Frontal cortex (tissue), 4 donors: ENCODE data around the gene STPG4. TPM values are rescaled to one million over a fixed set of nuclear protein-coding genes. Genes with fewer than 3 reads are reported as not detected.

ENCODE experiments used
- DNase-seq, 2 donors: peaks; one replicate each; pipeline ENCODE4 v3.0.0; 2012; ENCODE audit warnings: low spot score in 2 of 2
- FAIRE-seq: peaks from 2 replicates; lab custom pipeline; 2012; peaks lifted over from hg19 to GRCh38; lab: Jason Lieb, UNC
- total RNA-seq: library from RNA; depleted of rRNA; stranded (reverse); fragments of >200 nt; gene quantifications from one replicate; pipeline ENCODE4 v1.2.3, GENCODE V29; 2014
- donor health status: control.
- donor health status: control.
- donor health status: control.

Gene STPG4
- total RNA-seq, 1 donor from 2014 or later: 0.41 TPM

GRCh38 chr2:47062681-47063537 is 92.2 kb downstream of the STPG4 start:
- FAIRE-seq (no peak), DNase-seq (no peak)

- FAIRE-seq (no peak), DNase-seq (no peak)
Observed at GRCh38 chr2:47061944-47062678, 93.0 kb downstream of the STPG4 start.

- DNase-seq: no peak
- FAIRE-seq: no peak
Observed at GRCh38 chr2:47060652-47061170, 94.4 kb downstream of the STPG4 start.

GRCh38 chr2:47058003-47058931 is 96.8 kb downstream of the STPG4 start:
- no peak for DNase-seq

GRCh38 chr2:47057687-47058002 is 97.5 kb downstream of the STPG4 start:
- FAIRE-seq: no peak
- no peak for DNase-seq

More at GRCh38 chr2:47058003-47058931, 96.8 kb downstream of the STPG4 start:
- no peak for FAIRE-seq

GRCh38 chr2:47056868-47057686 is 98.0 kb downstream of the STPG4 start:
- FAIRE-seq: no peak

GRCh38 chr2:47056374-47056773 is 98.7 kb downstream of the STPG4 start:
- FAIRE-seq (no peak), DNase-seq (no peak)

More at GRCh38 chr2:47056868-47057686, 98.0 kb downstream of the STPG4 start:
- no peak for DNase-seq

GRCh38 chr2:47054868-47055267 is 100.2 kb downstream of the STPG4 start:
- FAIRE-seq: no peak
- DNase-seq: no peak

GRCh38 chr2:47054036-47054555 is 101.0 kb downstream of the STPG4 start:
- FAIRE-seq (no peak), DNase-seq (no peak)

GRCh38 chr2:47052847-47053246 is 102.3 kb downstream of the STPG4 start:
- no peak for FAIRE-seq

GRCh38 chr2:47051562-47051961 is 103.5 kb downstream of the STPG4 start:
- DNase-seq (no peak), FAIRE-seq (no peak)

More at GRCh38 chr2:47052847-47053246, 102.3 kb downstream of the STPG4 start:
- no peak for DNase-seq

- no peak for FAIRE-seq
- no peak for DNase-seq
Observed at GRCh38 chr2:47050762-47051161, 104.3 kb downstream of the STPG4 start.

- FAIRE-seq (no peak), DNase-seq (no peak)
Observed at GRCh38 chr2:47050021-47050760, 104.9 kb downstream of the STPG4 start.

GRCh38 chr2:47049502-47049901 is 105.6 kb downstream of the STPG4 start:
- DNase-seq (no peak), FAIRE-seq (no peak)

- DNase-seq (no peak), FAIRE-seq (no peak)
Observed at GRCh38 chr2:47048801-47049480, 106.2 kb downstream of the STPG4 start.

- peak in 1 of 2 donors; percentile 55 for DNase-seq
- FAIRE-seq: no peak
Observed at GRCh38 chr2:47046271-47046670, 108.8 kb downstream of the STPG4 start.

- no peak for FAIRE-seq
- no peak for DNase-seq
Observed at GRCh38 chr2:47043891-47044239, 111.2 kb downstream of the STPG4 start.
